Esophagus (tissue), 2 donors: Measurements from ENCODE around the gene REPS1. TPM values are rescaled to one million over a fixed set of nuclear protein-coding genes. Genes with fewer than 3 reads are reported as not detected.

Experiments
- H3K27ac ChIP-seq, 2 donors: one replicate each; pipeline ENCODE4 v1.5.1; 2013; ENCODE audit warnings: low read depth in 2 of 2, mild to moderate bottlenecking in 2 of 2, inconsistent platforms in 1 of 2, low read length in 1 of 2, moderate library complexity in 1 of 2
- H3K27me3 ChIP-seq, 2 donors: one replicate each; pipeline ENCODE4 v1.6.1; 2013; ENCODE audit warnings: low read length in 2 of 2, control low read depth in 1 of 2, mild to moderate bottlenecking in 1 of 2; ENCODE audit not compliant: insufficient read depth in 2 of 2, control insufficient read depth in 1 of 2
- H3K36me3 ChIP-seq, 2 donors: one replicate each; pipeline ENCODE4 v1.6.1; 2013; ENCODE audit warnings: low read length in 1 of 2; ENCODE audit not compliant: control insufficient read depth in 2 of 2, insufficient read depth in 2 of 2
- H3K4me1 ChIP-seq, 2 donors: one replicate each; pipeline ENCODE4 v1.6.1; 2013; ENCODE audit warnings: low read length in 1 of 2; ENCODE audit not compliant: control insufficient read depth in 2 of 2, insufficient read depth in 2 of 2
- H3K4me3 ChIP-seq, 2 donors: one replicate each; pipeline ENCODE4 v1.5.1; 2013; ENCODE audit warnings: low read length in 2 of 2, mild to moderate bottlenecking in 2 of 2, low read depth in 1 of 2, moderate library complexity in 1 of 2
- H3K9me3 ChIP-seq, 2 donors: one replicate each; pipeline ENCODE4 v1.6.1; 2013; ENCODE audit warnings: mild to moderate bottlenecking in 2 of 2, low read depth in 1 of 2, low read length in 1 of 2, moderate library complexity in 1 of 2; ENCODE audit not compliant: control insufficient read depth in 2 of 2, insufficient read depth in 1 of 2
- WGBS, 2 donors: extraction: QIAGEN DNeasy Blood & Tissue Kit; methylation state at CpG; one replicate each; pipeline ENCODE4 v1.1.7; 2013; 5-methylcytosine and 5-hydroxymethylcytosine counted together
- polyA plus RNA-seq, 2 donors: library from polyadenylated mRNA; stranded (reverse); fragments of 200-250 nt; gene quantifications; one replicate each; pipeline ENCODE4 v1.2.3, GENCODE V29; 2013
- donor health status: healthy with polysubstance abuse.
- donor health status: Bipolar disorder and iron deficiency.

Gene REPS1
- polyA plus RNA-seq, 2 donors = 24.8 to 25.1 TPM

- no peaks in the 10 kb centered on the region for H3K27me3 ChIP-seq
- no peaks in the 10 kb centered on the region for H3K36me3 ChIP-seq
- H3K4me1 ChIP-seq = peaks cover 0 to under 1% of the 10 kb centered on the region in 2 donors
- H3K27ac ChIP-seq = no peak overlapping the region
- H3K4me3 ChIP-seq = no peak overlapping the region
- H3K9me3 ChIP-seq = no peaks in the 10 kb centered on the region
- WGBS, 2 donors = 88 to 97% methylated on average over 4 of the region's 4 CpGs
These were observed 22.7 kb downstream of the REPS1 start for GRCh38 chr6:138965291-138965874.

- H3K27me3 ChIP-seq = no peaks in the 10 kb centered on the region
- no peak overlapping the region for H3K4me3 ChIP-seq
- H3K36me3 ChIP-seq = no peaks in the 10 kb centered on the region
- H3K4me1 ChIP-seq = no peaks in the 10 kb centered on the region
- no peak overlapping the region for H3K27ac ChIP-seq
- 96 to 98% methylated on average over 1 of the region's 1 CpG for WGBS, 2 donors
- H3K9me3 ChIP-seq = no peaks in the 10 kb centered on the region
These were observed 24.0 kb downstream of the REPS1 start for GRCh38 chr6:138964012-138964411.

- Histone ChIP-seq H3K4me1 (no peaks in the 10 kb centered on the region), H3K36me3 (no peaks in the 10 kb centered on the region), H3K4me3 (no peak overlapping the region), H3K27ac (no peak overlapping the region), H3K27me3 (no peaks in the 10 kb centered on the region), H3K9me3 (no peaks in the 10 kb centered on the region)
- WGBS, 2 donors = 67 to 77% methylated on average over 3 of the region's 3 CpGs
These were observed 24.5 kb downstream of the REPS1 start for GRCh38 chr6:138963531-138963930.

GRCh38 chr6:138963119-138963518 is 24.9 kb downstream of the REPS1 start:
- WGBS, 2 donors = 98% methylated on average over 3 of the region's 3 CpGs
- no peaks in the 10 kb centered on the region for H3K9me3 ChIP-seq
- no peaks in the 10 kb centered on the region for H3K4me1 ChIP-seq
- H3K4me3 ChIP-seq = no peak overlapping the region
- no peaks in the 10 kb centered on the region for H3K27me3 ChIP-seq
- no peaks in the 10 kb centered on the region for H3K36me3 ChIP-seq
- no peak overlapping the region for H3K27ac ChIP-seq

GRCh38 chr6:138959521-138959920 is 28.5 kb downstream of the REPS1 start:
- Histone ChIP-seq H3K9me3 (no peaks in the 10 kb centered on the region), H3K27me3 (no peaks in the 10 kb centered on the region), H3K4me3 (no peak overlapping the region), H3K27ac (peak overlapping the region in 1 of 2 donors; percentile 42), H3K36me3 (no peaks in the 10 kb centered on the region), H3K4me1 (no peaks in the 10 kb centered on the region)
- WGBS, 2 donors = 66 to 77% methylated on average over 3 of the region's 3 CpGs

- WGBS, 2 donors = 39 to 50% methylated on average over 1 of the region's 1 CpG
- no peaks in the 10 kb centered on the region for H3K4me1 ChIP-seq
These were observed 29.5 kb downstream of the REPS1 start for GRCh38 chr6:138958595-138958994.

GRCh38 chr6:138957903-138958302 is 30.1 kb downstream of the REPS1 start:
- H3K9me3 ChIP-seq = no peaks in the 10 kb centered on the region
- H3K36me3 ChIP-seq = no peaks in the 10 kb centered on the region
- WGBS, 2 donors = 32 to 46% methylated on average over 2 of the region's 2 CpGs
- no peak overlapping the region for H3K27ac ChIP-seq
- no peaks in the 10 kb centered on the region for H3K27me3 ChIP-seq
- no peak overlapping the region for H3K4me3 ChIP-seq
- no peaks in the 10 kb centered on the region for H3K4me1 ChIP-seq

More at GRCh38 chr6:138958595-138958994, 29.5 kb downstream of the REPS1 start:
- Histone ChIP-seq H3K27me3 (no peaks in the 10 kb centered on the region), H3K36me3 (no peaks in the 10 kb centered on the region), H3K9me3 (no peaks in the 10 kb centered on the region), H3K4me3 (no peak overlapping the region), H3K27ac (no peak overlapping the region)

GRCh38 chr6:138957484-138957883 is 30.6 kb downstream of the REPS1 start:
- Histone ChIP-seq H3K4me1 (no peaks in the 10 kb centered on the region), H3K9me3 (no peaks in the 10 kb centered on the region), H3K4me3 (no peak overlapping the region), H3K27me3 (no peaks in the 10 kb centered on the region), H3K36me3 (no peaks in the 10 kb centered on the region), H3K27ac (no peak overlapping the region)
- 6 to 8% methylated on average over 2 of the region's 2 CpGs for WGBS, 2 donors

GRCh38 chr6:138956244-138956924 is 31.7 kb downstream of the REPS1 start:
- Histone ChIP-seq H3K27me3 (no peaks in the 10 kb centered on the region), H3K36me3 (no peaks in the 10 kb centered on the region), H3K4me3 (no peak overlapping the region), H3K9me3 (no peaks in the 10 kb centered on the region), H3K27ac (no peak overlapping the region), H3K4me1 (no peaks in the 10 kb centered on the region)
- WGBS, 2 donors = 80 to 83% methylated on average over 3 of the region's 3 CpGs

GRCh38 chr6:138955262-138955661 is 32.8 kb downstream of the REPS1 start:
- H3K36me3 ChIP-seq = no peaks in the 10 kb centered on the region
- H3K27me3 ChIP-seq = no peaks in the 10 kb centered on the region
- H3K27ac ChIP-seq = no peak overlapping the region
- H3K4me3 ChIP-seq = no peak overlapping the region
- H3K4me1 ChIP-seq = no peaks in the 10 kb centered on the region
- no peaks in the 10 kb centered on the region for H3K9me3 ChIP-seq
